Esophagus muscularis mucosa (tissue), 3 donors: ENCODE measurements around the gene BTBD7.

Experiments used
- CTCF ChIP-seq, 3 experiments: fragments of 200-600 bp in 2 of 3; fragments of 450-650 bp in 1 of 3; sonication (generic) in 2 of 3; IDR thresholded peaks; one replicate each; pipeline ENCODE4 v1.5.1; 2017 to 2019; ENCODE audit warnings: antibody characterized with exemption in 3 of 3, mild to moderate bottlenecking in 2 of 3, moderate library complexity in 1 of 3
- POLR2A ChIP-seq: fragments of 450-650 bp; IDR thresholded peaks from one replicate; pipeline ENCODE4 v1.6.1; 2017; ENCODE audit warnings: antibody characterized with exemption, moderate library complexity, mild to moderate bottlenecking, low read depth
- POLR2AphosphoS5 ChIP-seq, 2 donors: sonication (generic); formaldehyde crosslinking; IDR thresholded peaks; one replicate each; pipeline ENCODE4 v1.6.1; 2017; ENCODE audit warnings: antibody characterized with exemption in 2 of 2

GRCh38 chr14:93303659-93304058 lies 29.2 kb downstream of the BTBD7 start:
- TF ChIP-seq POLR2A (no peak), CTCF (IDR thresholded peaks at IDR 0.05) (no peak), POLR2AphosphoS5 (IDR thresholded peaks at IDR 0.05) (no peak)
